ENCODE measurements around the gene CHKA. TPM values are rescaled to one million over a fixed set of nuclear protein-coding genes. Genes with fewer than 3 reads are reported as not detected.
A peak's percentile ranks its signal among the peaks of the same experiment; 100 is the strongest.

The CHKA gene
- total and polyA plus RNA-seq, 2 experiments from 2014 or later = 37.1 to 94.4 TPM

DNA sequence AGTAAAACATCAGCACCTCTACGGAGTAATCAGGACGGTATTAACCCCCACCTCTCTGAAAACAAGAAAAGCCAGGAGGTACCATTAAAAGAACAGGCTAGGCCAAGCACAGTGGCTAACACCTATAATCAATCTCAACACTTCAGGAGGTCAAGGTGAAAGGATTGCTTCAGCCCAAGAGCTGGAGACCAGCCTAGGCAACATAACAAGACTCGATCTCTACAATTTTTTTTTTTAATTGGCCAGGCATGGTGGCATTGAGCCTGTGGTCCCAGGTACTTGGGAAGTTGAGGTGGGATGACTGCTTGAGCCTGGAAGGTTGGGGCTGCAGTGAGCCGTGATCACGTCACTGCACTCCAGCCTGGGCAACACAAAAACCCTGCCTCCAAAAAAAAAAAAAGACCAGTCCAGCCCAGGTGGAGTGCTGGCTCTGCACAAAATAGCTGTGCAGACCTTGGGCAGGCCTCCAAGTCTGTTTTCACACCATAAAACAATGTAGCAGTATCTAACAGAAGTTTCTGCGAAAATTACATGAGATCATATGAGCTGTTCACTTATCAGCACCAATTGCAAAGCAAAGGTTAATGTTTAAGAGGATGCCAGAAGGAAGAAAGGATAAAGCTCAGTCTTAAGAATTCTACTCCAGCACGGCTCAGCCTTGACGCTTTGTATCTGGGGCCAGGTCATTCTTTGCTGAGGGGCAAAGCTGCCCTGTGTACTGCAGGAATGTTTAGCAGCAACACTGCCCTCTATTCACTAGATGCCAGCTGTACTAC, 14.8 kb downstream of the CHKA start (continued):
- TF ChIP-seq, protein P1, sequence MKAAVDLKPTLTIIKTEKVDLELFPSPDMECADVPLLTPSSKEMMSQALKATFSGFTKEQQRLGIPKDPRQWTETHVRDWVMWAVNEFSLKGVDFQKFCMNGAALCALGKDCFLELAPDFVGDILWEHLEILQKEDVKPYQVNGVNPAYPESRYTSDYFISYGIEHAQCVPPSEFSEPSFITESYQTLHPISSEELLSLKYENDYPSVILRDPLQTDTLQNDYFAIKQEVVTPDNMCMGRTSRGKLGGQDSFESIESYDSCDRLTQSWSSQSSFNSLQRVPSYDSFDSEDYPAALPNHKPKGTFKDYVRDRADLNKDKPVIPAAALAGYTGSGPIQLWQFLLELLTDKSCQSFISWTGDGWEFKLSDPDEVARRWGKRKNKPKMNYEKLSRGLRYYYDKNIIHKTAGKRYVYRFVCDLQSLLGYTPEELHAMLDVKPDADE (IDR thresholded peaks at IDR 0.05) = no peak

DNA sequence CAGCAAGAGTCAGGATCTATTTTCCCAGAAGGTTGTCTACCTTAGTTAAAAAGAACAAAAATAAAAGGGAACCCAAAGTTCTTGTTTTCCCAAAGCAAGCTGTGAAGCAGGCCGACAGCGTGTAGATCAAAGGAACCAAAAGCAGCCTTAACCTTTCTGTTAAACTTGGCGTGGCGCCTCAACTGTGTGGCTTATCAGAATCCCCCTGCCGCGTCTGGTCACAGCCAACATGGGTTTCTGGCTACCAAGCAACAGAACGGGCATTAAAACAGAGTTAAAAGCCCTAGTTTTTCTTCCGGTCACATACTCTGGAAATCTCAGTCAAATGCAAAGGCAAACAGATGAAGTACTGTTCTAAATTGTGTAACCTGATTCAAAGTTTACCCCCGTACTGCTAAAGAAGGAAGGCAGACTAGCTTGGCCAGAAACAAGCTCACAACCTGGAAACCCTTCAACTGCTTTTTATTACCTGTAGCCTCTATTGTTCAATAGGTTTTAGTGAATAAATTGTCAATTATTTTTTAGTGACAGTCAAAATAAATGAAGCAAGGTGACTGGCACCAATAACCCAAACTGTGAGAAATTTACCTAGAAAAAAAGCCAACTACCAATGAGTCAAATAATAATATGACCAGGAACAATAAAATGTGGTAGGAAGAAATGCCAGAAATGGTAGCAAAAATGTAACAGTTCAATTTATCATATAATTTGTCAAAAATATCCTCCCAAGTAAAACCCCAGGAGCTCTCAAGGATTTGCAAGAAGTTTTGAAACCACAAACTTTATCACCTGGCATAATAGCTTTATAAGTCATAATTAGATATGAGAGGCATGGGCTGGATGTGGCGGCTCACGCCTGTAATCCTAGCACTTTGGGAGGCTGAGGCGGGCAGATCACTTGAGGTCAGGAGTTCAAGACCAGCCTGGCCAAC, 21.4 kb downstream of the CHKA start:
- Histone ChIP-seq H3K4me2 (no peak overlapping the region), H3K79me2 (replicated peaks; ENCODE audit: insufficient read depth) (peaks cover 93% of the 10 kb centered on the region), H3K4me1 (ENCODE audit: insufficient read depth) (peaks cover 3% of the 10 kb centered on the region), H4K20me1 (replicated peaks; ENCODE audit: insufficient read depth) (peaks cover 64% of the 10 kb centered on the region), H3K27me3 (ENCODE audit: insufficient read depth) (no peaks in the 10 kb centered on the region), H3K36me3 (ENCODE audit: insufficient read depth) (no peaks in the 10 kb centered on the region; the same call in 1 of the 2 replicates), H3K27ac (ENCODE audit: low read depth) (no peak overlapping the region), H3K4me3 (no peak overlapping the region), H3F3A (replicated peaks; ENCODE audit: low read depth) (no peaks in the 10 kb centered on the region), H3K9me2 (ENCODE audit: insufficient read depth) (no peaks in the 10 kb centered on the region), H2AFZ (no peak overlapping the region)
- ATAC-seq = peak; percentile 60
- H3K9me3 Mint-ChIP-seq = no peaks in the 10 kb centered on the region
- peaks cover 2% of the 10 kb centered on the region for H3K27me3 Mint-ChIP-seq (ENCODE audit: insufficient read depth, low read depth, poor library complexity)
- 0 out of 2 replicates have a peak overlapping the region, but pooled peaks have one; percentile 36 for H3K27ac Mint-ChIP-seq
- H3K4me3 Mint-ChIP-seq = no peak overlapping the region
- H3K36me3 Mint-ChIP-seq (ENCODE audit: low read depth) = peaks cover 18% of the 10 kb centered on the region
- DNase-seq (ENCODE audit: low spot score) = peak; percentile 26
- H3K4me1 Mint-ChIP-seq = peaks cover 18% of the 10 kb centered on the region
- TF ChIP-seq, protein P2, sequence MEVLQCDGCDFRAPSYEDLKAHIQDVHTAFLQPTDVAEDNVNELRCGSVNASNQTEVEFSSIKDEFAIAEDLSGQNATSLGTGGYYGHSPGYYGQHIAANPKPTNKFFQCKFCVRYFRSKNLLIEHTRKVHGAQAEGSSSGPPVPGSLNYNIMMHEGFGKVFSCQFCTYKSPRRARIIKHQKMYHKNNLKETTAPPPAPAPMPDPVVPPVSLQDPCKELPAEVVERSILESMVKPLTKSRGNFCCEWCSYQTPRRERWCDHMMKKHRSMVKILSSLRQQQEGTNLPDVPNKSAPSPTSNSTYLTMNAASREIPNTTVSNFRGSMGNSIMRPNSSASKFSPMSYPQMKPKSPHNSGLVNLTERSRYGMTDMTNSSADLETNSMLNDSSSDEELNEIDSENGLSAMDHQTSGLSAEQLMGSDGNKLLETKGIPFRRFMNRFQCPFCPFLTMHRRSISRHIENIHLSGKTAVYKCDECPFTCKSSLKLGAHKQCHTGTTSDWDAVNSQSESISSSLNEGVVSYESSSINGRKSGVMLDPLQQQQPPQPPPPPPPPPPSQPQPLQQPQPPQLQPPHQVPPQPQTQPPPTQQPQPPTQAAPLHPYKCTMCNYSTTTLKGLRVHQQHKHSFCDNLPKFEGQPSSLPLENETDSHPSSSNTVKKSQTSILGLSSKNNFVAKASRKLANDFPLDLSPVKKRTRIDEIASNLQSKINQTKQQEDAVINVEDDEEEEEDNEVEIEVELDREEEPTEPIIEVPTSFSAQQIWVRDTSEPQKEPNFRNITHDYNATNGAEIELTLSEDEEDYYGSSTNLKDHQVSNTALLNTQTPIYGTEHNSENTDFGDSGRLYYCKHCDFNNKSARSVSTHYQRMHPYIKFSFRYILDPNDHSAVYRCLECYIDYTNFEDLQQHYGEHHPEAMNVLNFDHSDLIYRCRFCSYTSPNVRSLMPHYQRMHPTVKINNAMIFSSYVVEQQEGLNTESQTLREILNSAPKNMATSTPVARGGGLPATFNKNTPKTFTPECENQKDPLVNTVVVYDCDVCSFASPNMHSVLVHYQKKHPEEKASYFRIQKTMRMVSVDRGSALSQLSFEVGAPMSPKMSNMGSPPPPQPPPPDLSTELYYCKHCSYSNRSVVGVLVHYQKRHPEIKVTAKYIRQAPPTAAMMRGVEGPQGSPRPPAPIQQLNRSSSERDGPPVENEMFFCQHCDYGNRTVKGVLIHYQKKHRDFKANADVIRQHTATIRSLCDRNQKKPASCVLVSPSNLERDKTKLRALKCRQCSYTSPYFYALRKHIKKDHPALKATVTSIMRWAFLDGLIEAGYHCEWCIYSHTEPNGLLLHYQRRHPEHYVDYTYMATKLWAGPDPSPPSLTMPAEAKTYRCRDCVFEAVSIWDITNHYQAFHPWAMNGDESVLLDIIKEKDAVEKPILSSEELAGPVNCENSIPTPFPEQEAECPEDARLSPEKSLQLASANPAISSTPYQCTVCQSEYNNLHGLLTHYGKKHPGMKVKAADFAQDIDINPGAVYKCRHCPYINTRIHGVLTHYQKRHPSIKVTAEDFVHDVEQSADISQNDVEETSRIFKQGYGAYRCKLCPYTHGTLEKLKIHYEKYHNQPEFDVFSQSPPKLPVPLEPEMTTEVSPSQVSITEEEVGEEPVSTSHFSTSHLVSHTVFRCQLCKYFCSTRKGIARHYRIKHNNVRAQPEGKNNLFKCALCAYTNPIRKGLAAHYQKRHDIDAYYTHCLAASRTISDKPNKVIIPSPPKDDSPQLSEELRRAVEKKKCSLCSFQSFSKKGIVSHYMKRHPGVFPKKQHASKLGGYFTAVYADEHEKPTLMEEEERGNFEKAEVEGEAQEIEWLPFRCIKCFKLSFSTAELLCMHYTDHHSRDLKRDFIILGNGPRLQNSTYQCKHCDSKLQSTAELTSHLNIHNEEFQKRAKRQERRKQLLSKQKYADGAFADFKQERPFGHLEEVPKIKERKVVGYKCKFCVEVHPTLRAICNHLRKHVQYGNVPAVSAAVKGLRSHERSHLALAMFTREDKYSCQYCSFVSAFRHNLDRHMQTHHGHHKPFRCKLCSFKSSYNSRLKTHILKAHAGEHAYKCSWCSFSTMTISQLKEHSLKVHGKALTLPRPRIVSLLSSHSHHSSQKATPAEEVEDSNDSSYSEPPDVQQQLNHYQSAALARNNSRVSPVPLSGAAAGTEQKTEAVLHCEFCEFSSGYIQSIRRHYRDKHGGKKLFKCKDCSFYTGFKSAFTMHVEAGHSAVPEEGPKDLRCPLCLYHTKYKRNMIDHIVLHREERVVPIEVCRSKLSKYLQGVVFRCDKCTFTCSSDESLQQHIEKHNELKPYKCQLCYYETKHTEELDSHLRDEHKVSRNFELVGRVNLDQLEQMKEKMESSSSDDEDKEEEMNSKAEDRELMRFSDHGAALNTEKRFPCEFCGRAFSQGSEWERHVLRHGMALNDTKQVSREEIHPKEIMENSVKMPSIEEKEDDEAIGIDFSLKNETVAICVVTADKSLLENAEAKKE (CRISPR knock-in tag; IDR thresholded peaks at IDR 0.05) = no peak
- TF ChIP-seq, protein P3, sequence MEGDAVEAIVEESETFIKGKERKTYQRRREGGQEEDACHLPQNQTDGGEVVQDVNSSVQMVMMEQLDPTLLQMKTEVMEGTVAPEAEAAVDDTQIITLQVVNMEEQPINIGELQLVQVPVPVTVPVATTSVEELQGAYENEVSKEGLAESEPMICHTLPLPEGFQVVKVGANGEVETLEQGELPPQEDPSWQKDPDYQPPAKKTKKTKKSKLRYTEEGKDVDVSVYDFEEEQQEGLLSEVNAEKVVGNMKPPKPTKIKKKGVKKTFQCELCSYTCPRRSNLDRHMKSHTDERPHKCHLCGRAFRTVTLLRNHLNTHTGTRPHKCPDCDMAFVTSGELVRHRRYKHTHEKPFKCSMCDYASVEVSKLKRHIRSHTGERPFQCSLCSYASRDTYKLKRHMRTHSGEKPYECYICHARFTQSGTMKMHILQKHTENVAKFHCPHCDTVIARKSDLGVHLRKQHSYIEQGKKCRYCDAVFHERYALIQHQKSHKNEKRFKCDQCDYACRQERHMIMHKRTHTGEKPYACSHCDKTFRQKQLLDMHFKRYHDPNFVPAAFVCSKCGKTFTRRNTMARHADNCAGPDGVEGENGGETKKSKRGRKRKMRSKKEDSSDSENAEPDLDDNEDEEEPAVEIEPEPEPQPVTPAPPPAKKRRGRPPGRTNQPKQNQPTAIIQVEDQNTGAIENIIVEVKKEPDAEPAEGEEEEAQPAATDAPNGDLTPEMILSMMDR (conservative IDR thresholded peaks at IDR 0.05; ENCODE audit: low read depth in 2 of 2) = no peak
- TF ChIP-seq, protein P4, sequence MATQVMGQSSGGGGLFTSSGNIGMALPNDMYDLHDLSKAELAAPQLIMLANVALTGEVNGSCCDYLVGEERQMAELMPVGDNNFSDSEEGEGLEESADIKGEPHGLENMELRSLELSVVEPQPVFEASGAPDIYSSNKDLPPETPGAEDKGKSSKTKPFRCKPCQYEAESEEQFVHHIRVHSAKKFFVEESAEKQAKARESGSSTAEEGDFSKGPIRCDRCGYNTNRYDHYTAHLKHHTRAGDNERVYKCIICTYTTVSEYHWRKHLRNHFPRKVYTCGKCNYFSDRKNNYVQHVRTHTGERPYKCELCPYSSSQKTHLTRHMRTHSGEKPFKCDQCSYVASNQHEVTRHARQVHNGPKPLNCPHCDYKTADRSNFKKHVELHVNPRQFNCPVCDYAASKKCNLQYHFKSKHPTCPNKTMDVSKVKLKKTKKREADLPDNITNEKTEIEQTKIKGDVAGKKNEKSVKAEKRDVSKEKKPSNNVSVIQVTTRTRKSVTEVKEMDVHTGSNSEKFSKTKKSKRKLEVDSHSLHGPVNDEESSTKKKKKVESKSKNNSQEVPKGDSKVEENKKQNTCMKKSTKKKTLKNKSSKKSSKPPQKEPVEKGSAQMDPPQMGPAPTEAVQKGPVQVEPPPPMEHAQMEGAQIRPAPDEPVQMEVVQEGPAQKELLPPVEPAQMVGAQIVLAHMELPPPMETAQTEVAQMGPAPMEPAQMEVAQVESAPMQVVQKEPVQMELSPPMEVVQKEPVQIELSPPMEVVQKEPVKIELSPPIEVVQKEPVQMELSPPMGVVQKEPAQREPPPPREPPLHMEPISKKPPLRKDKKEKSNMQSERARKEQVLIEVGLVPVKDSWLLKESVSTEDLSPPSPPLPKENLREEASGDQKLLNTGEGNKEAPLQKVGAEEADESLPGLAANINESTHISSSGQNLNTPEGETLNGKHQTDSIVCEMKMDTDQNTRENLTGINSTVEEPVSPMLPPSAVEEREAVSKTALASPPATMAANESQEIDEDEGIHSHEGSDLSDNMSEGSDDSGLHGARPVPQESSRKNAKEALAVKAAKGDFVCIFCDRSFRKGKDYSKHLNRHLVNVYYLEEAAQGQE (IDR thresholded peaks at IDR 0.05; ENCODE audit: unreplicated experiment) = no peak
- TF ChIP-seq EZH2 (IDR thresholded peaks at IDR 0.05; ENCODE audit: low read depth, unreplicated experiment) (no peak), POLR2AphosphoS5 (IDR thresholded peaks at IDR 0.05; ENCODE audit: low read depth) (no peak), ZNF331 (CRISPR knock-in tag; IDR thresholded peaks at IDR 0.05; ENCODE audit: low read depth) (no peak)
- TF ChIP-seq, protein P1 (IDR thresholded peaks at IDR 0.05) = no peak
